Ascending aorta (tissue), 2 donors: ENCODE measurements around the gene GUCD1. TPM values are rescaled to one million over a fixed set of nuclear protein-coding genes. Genes with fewer than 3 reads are reported as not detected.
A peak's percentile ranks its signal among the peaks of the same experiment; 100 is the strongest.

ENCODE experiments used
- DNase-seq, 2 donors: peaks; one replicate each; pipeline ENCODE4 v3.0.0-alpha.2; 2019; ENCODE audit warnings: low spot score in 2 of 2
- H3K27ac ChIP-seq, 2 donors: fragments of 200-600 bp; sonication (generic); one replicate each; pipeline ENCODE4 v1.5.1; 2016 to 2017; ENCODE audit warnings: mild to moderate bottlenecking in 1 of 2
- H3K27me3 ChIP-seq: fragments of 200-600 bp; sonication (generic); one replicate; pipeline ENCODE4 v1.5.1; 2017
- H3K36me3 ChIP-seq, 2 donors: fragments of 200-600 bp; sonication (generic); one replicate each; pipeline ENCODE4 v1.5.1; 2016
- H3K4me1 ChIP-seq, 2 donors: fragments of 200-600 bp; sonication (generic); one replicate each; pipeline ENCODE4 v1.5.1; 2016 to 2017; ENCODE audit warnings: mild to moderate bottlenecking in 1 of 2
- H3K4me3 ChIP-seq, 2 donors: fragments of 200-600 bp; sonication (generic); one replicate each; pipeline ENCODE4 v1.5.1; 2016 to 2017; ENCODE audit warnings: mild to moderate bottlenecking in 1 of 2
- H3K9me3 ChIP-seq, 2 donors: fragments of 200-600 bp; sonication (generic); one replicate each; pipeline ENCODE4 v1.5.1; 2016
- CTCF ChIP-seq, 3 experiments: fragments of 200-600 bp in 2 of 3; fragments of 450-650 bp in 1 of 3; sonication (generic) in 2 of 3; IDR thresholded peaks; one replicate each; pipeline ENCODE4 v1.5.1; 2016 to 2019; ENCODE audit warnings: antibody characterized with exemption in 3 of 3, mild to moderate bottlenecking in 1 of 3, moderate library complexity in 1 of 3
- intact Hi-C: fragments of 100-400 bp; cut with DNase I; formaldehyde crosslinking; loops from one replicate; pipeline ENCODE4 v1.15.1; 2023
- total RNA-seq: library from RNA; depleted of rRNA; stranded (reverse); fragments of >200 nt; gene quantifications from one replicate; pipeline ENCODE4 v1.1.0, GENCODE V29; 2016

The GUCD1 gene
- total RNA-seq, 1 donor from 2014 or later = 80.0 TPM

- intact Hi-C loops = loop anchor here (2.0 kb wide), 1 partner anchor 38 kb away; the partner anchor contains the start of genes GUCD1 and SNRPD3
- Histone ChIP-seq H3K36me3 (peaks cover 6 to 14% of the 10 kb centered on the region in 2 donors), H3K27ac (peak within 1 kb of the TSS; percentile 72 to 83), H3K4me1 (peaks cover 6 to 7% of the 10 kb centered on the region in 2 donors), H3K4me3 (peak within 1 kb of the TSS; percentile 62 to 77), H3K9me3 (no peaks in the 10 kb centered on the region), H3K27me3 (no peaks in the 10 kb centered on the region)
- peak; percentile 52 to 95 for DNase-seq
- TF ChIP-seq CTCF (IDR thresholded peaks at IDR 0.05) = no peak
Measured at GRCh38 chr22:24592851-24593558, 38.1 kb upstream of the GUCD1 start, which contains the start of gene LRRC75B. Gene LRRC75B (minus strand): TSS chr22:24593073. CDS start chr22:24593039, 34 bp downstream.

GRCh38 chr22:24592058-24592850, 37.3 kb upstream of the GUCD1 start:
- Histone ChIP-seq H3K9me3 (no peaks in the 10 kb centered on the region), H3K4me3 (peak overlapping the region; percentile 62 to 77), H3K27ac (peak overlapping the region; percentile 72 to 83), H3K27me3 (no peaks in the 10 kb centered on the region), H3K4me1 (peaks cover 6 to 7% of the 10 kb centered on the region in 2 donors), H3K36me3 (peaks cover 9 to 21% of the 10 kb centered on the region in 2 donors)
- TF ChIP-seq CTCF (IDR thresholded peaks at IDR 0.05) = peak in 1 of 3 experiments; percentile 9
- DNase-seq = no peak
- intact Hi-C loops = loop anchor here (2.0 kb wide), 1 partner anchor 37 kb away; the partner anchor contains the start of genes GUCD1 and SNRPD3

- TF ChIP-seq CTCF (IDR thresholded peaks at IDR 0.05) = no peak
- intact Hi-C loops = no loop called here
- no peaks in the 10 kb centered on the region for H3K9me3 ChIP-seq
- H3K4me3 ChIP-seq = no peak overlapping the region
- H3K27me3 ChIP-seq = no peaks in the 10 kb centered on the region
- peak overlapping the region; percentile 27 to 83 for H3K27ac ChIP-seq
- H3K4me1 ChIP-seq = peaks cover 6 to 7% of the 10 kb centered on the region in 2 donors
- no peak for DNase-seq
- peaks cover 9 to 26% of the 10 kb centered on the region in 2 donors for H3K36me3 ChIP-seq
Measured at GRCh38 chr22:24591286-24591830, 36.4 kb upstream of the GUCD1 start.

- intact Hi-C loops = no loop called here
- H3K4me3 ChIP-seq = no peak overlapping the region
- no peak for TF ChIP-seq CTCF (IDR thresholded peaks at IDR 0.05)
- H3K9me3 ChIP-seq = no peaks in the 10 kb centered on the region
- peaks cover 9 to 33% of the 10 kb centered on the region in 2 donors for H3K36me3 ChIP-seq
- DNase-seq = no peak
- H3K27me3 ChIP-seq = no peaks in the 10 kb centered on the region
- H3K4me1 ChIP-seq = peaks cover 6 to 7% of the 10 kb centered on the region in 2 donors
- H3K27ac ChIP-seq = no peak overlapping the region
Measured at GRCh38 chr22:24590596-24591173, 35.7 kb upstream of the GUCD1 start.

GRCh38 chr22:24589518-24590030, 34.6 kb upstream of the GUCD1 start:
- H3K36me3 ChIP-seq = peaks cover 9 to 36% of the 10 kb centered on the region in 2 donors
- intact Hi-C loops = no loop called here

More at GRCh38 chr22:24589518-24590030, 34.6 kb upstream of the GUCD1 start:
- Histone ChIP-seq H3K27ac (no peak overlapping the region), H3K4me3 (no peak overlapping the region), H3K27me3 (no peaks in the 10 kb centered on the region), H3K9me3 (no peaks in the 10 kb centered on the region), H3K4me1 (peaks cover 6 to 7% of the 10 kb centered on the region in 2 donors)
- DNase-seq = no peak
- no peak for TF ChIP-seq CTCF (IDR thresholded peaks at IDR 0.05)
